H9 (cell line): Measurements from ENCODE around the gene GAREM1. TPM values are rescaled to one million over a fixed set of nuclear protein-coding genes. Genes with fewer than 3 reads are reported as not detected.
A peak's percentile ranks its signal among the peaks of the same experiment; 100 is the strongest.

ENCODE experiments used
- DNase-seq: peaks from one replicate; pipeline ENCODE4 v3.0.0-alpha.2; 2017
- H2AFZ ChIP-seq: one replicate; pipeline ENCODE4 v1.6.1; 2013; ENCODE audit warnings: mild to moderate bottlenecking, low read length, control low read depth, moderate library complexity
- H2AK5ac ChIP-seq: 2 replicates; pipeline ENCODE4 v1.6.1; 2013; ENCODE audit warnings: low read length, control low read depth, mixed read lengths; ENCODE audit not compliant: insufficient read length
- H2BK120ac ChIP-seq: one replicate; pipeline ENCODE4 v1.6.1; 2013; ENCODE audit warnings: low read depth, mild to moderate bottlenecking, low read length, control low read depth, inconsistent platforms; ENCODE audit not compliant: poor library complexity, severe bottlenecking
- H2BK12ac ChIP-seq: 2 replicates; pipeline ENCODE4 v1.6.1; 2013; ENCODE audit warnings: low read length, control low read depth, mixed read lengths, low read depth; ENCODE audit not compliant: insufficient read length
- H2BK15ac ChIP-seq: 2 replicates; pipeline ENCODE4 v1.6.1; 2013; ENCODE audit warnings: low read depth, low read length, control low read depth
- H2BK20ac ChIP-seq: one replicate; pipeline ENCODE4 v1.6.1; 2013; ENCODE audit warnings: low read depth, mild to moderate bottlenecking, low read length, control low read depth, inconsistent platforms; ENCODE audit not compliant: poor library complexity, severe bottlenecking
- H2BK5ac ChIP-seq: 2 replicates; pipeline ENCODE4 v1.6.1; 2013; ENCODE audit warnings: low read length, control low read depth, mixed read lengths; ENCODE audit not compliant: insufficient read length
- H3K14ac ChIP-seq: 2 replicates; pipeline ENCODE4 v1.6.1; 2013; ENCODE audit warnings: low read length, control low read depth; ENCODE audit not compliant: insufficient read depth
- H3K18ac ChIP-seq: 2 replicates; pipeline ENCODE4 v1.6.1; 2013; ENCODE audit warnings: low read depth, mild to moderate bottlenecking, mixed read lengths, low read length, control low read depth; ENCODE audit not compliant: insufficient read length
- H3K23ac ChIP-seq: 2 replicates; pipeline ENCODE4 v1.6.1; 2013; ENCODE audit warnings: low read length, control low read depth, mixed read lengths, low read depth; ENCODE audit not compliant: insufficient read length
- H3K23me2 ChIP-seq: 2 replicates; pipeline ENCODE4 v1.6.1; 2013; ENCODE audit warnings: low read depth, mild to moderate bottlenecking, mixed read lengths, low read length, control low read depth; ENCODE audit not compliant: insufficient read length, poor library complexity, severe bottlenecking
- H3K27ac ChIP-seq: 2 replicates; pipeline ENCODE4 v1.5.1; 2013; ENCODE audit warnings: low read length, control low read depth, mixed read lengths, low read depth; ENCODE audit not compliant: insufficient read length
- H3K27me3 ChIP-seq: 2 replicates; pipeline ENCODE4 v1.6.1; 2013; ENCODE audit warnings: low read length, control low read depth, inconsistent platforms; ENCODE audit not compliant: insufficient read depth
- H3K4ac ChIP-seq: 2 replicates; pipeline ENCODE4 v1.6.1; 2013; ENCODE audit warnings: low read depth, mild to moderate bottlenecking, control low read depth, inconsistent platforms, low read length, moderate library complexity
- H3K4me1 ChIP-seq: 2 replicates; pipeline ENCODE4 v1.6.1; 2013; ENCODE audit warnings: low read length, control low read depth, inconsistent platforms; ENCODE audit not compliant: insufficient read depth
- H3K4me2 ChIP-seq: 2 replicates; pipeline ENCODE4 v1.6.1; 2013; ENCODE audit warnings: low read length, control low read depth, mixed read lengths; ENCODE audit not compliant: insufficient read length, insufficient read depth
- H3K56ac ChIP-seq: 2 replicates; pipeline ENCODE4 v1.6.1; 2013; ENCODE audit warnings: low read depth, mild to moderate bottlenecking, mixed read lengths, low read length, control low read depth; ENCODE audit not compliant: insufficient read length
- H3K79me1 ChIP-seq: 2 replicates; pipeline ENCODE4 v1.6.1; 2013; ENCODE audit warnings: low read depth, mild to moderate bottlenecking, moderate library complexity, low read length, control low read depth, inconsistent platforms; ENCODE audit not compliant: insufficient read depth, poor library complexity, severe bottlenecking
- H3K79me2 ChIP-seq: 2 replicates; pipeline ENCODE4 v1.6.1; 2013; ENCODE audit warnings: low read length, control low read depth, inconsistent platforms; ENCODE audit not compliant: insufficient read depth
- H3K9ac ChIP-seq: 2 replicates; pipeline ENCODE4 v1.6.1; 2013; ENCODE audit warnings: low read length, control low read depth, mixed read lengths; ENCODE audit not compliant: insufficient read length; ENCODE audit errors: extremely low read depth
- H3K9me3 ChIP-seq: one replicate; pipeline ENCODE4 v1.6.1; 2013; ENCODE audit warnings: low read depth, low read length, inconsistent platforms; ENCODE audit not compliant: control insufficient read depth
- H3T11ph ChIP-seq: one replicate; pipeline ENCODE4 v1.6.1; 2013; ENCODE audit warnings: mild to moderate bottlenecking, low read length, control low read depth, inconsistent platforms
- H4K20me1 ChIP-seq: one replicate; pipeline ENCODE4 v1.6.1; 2013; ENCODE audit not compliant: control insufficient read depth, insufficient read length, insufficient read depth
- H4K5ac ChIP-seq: 2 replicates; pipeline ENCODE4 v1.6.1; 2013; ENCODE audit warnings: low read depth, mild to moderate bottlenecking, mixed read lengths, low read length, control low read depth; ENCODE audit not compliant: insufficient read length
- H4K8ac ChIP-seq: replicated peaks from 2 replicates; pipeline ENCODE4 v1.6.1; 2013; ENCODE audit warnings: low read length, control low read depth, mixed read lengths, low read depth; ENCODE audit not compliant: insufficient read length
- H4K91ac ChIP-seq: 2 replicates; pipeline ENCODE4 v1.6.1; 2013; ENCODE audit warnings: low read depth, mild to moderate bottlenecking, moderate library complexity, mixed read lengths, low read length, control low read depth; ENCODE audit not compliant: insufficient read length
- H3K27ac Mint-ChIP-seq, 3 experiments: 2 replicates in 2 of 3; 3 replicates in 1 of 3; pipeline ENCODE4 v1.8.0; 2020 to 2021; ENCODE audit warnings: mixed read lengths in 3 of 3, mild to moderate bottlenecking in 1 of 3, moderate library complexity in 1 of 3
- H3K27me3 Mint-ChIP-seq: 2 replicates; pipeline ENCODE4 v1.8.0; 2021; ENCODE audit warnings: low read depth, mild to moderate bottlenecking, moderate library complexity, mixed read lengths
- H3K36me3 Mint-ChIP-seq, 3 experiments: 2 replicates in 2 of 3; 3 replicates in 1 of 3; pipeline ENCODE4 v1.8.0; 2020 to 2021; ENCODE audit warnings: low read depth in 3 of 3, mixed read lengths in 3 of 3; ENCODE audit not compliant: insufficient read depth in 1 of 3
- H3K4me1 Mint-ChIP-seq, 2 experiments: 2 replicates each; pipeline ENCODE4 v1.8.0; 2020; ENCODE audit warnings: mixed read lengths in 2 of 2
- H3K4me3 Mint-ChIP-seq, 2 experiments: 2 replicates in 1 of 2; 3 replicates in 1 of 2; pipeline ENCODE4 v1.8.0; 2020 to 2021; ENCODE audit warnings: mild to moderate bottlenecking in 2 of 2, mixed read lengths in 2 of 2, moderate library complexity in 1 of 2
- H3K9me3 Mint-ChIP-seq, 2 experiments: 2 replicates in 1 of 2; 3 replicates in 1 of 2; pipeline ENCODE4 v1.8.0; 2020; ENCODE audit warnings: mild to moderate bottlenecking in 2 of 2, mixed read lengths in 2 of 2, moderate library complexity in 1 of 2
- WGBS: extraction: QIAGEN DNeasy Blood & Tissue Kit; methylation state at CpG from one replicate; pipeline ENCODE4 v1.1.7; 2013; ENCODE audit warnings: missing lambda C conversion rate, low lambda C conversion rate, mixed read lengths; ENCODE audit not compliant: insufficient read length; ENCODE audit errors: extremely low coverage; 5-methylcytosine and 5-hydroxymethylcytosine counted together
- total RNA-seq: library from RNA; stranded (reverse); gene quantifications from 2 replicates; pipeline ENCODE4 v1.2.1, GENCODE V29; 2021
- TF ChIP-seq, protein P1 (sequence below): fragments of 200-600 bp; sonication (generic); conservative IDR thresholded peaks from 3 replicates; pipeline ENCODE4 v1.8.0; 2021; ENCODE audit warnings: antibody characterized with exemption, mild to moderate bottlenecking

GAREM1 gene
- total RNA-seq, 1 experiment from 2014 or later = 4.4 TPM

DNA sequence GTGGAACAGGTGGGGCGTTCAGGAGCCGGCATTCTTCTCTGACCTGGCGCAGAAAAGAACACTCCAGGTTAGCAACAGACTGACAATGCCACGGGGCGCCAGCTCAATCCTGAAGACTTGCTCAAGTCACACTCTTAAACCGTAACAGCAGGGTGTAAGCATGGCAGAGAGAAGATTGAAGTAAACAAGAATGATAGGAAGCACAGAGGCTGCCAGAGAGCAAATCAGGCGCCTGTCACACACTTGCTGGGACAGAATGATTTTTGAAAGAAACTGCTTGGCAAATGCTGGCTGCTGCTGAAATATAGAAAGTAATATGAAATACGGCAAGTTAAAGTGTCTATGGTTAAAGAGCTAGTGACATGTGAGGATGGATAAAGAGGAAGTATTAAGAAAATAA, 200.3 kb downstream of the GAREM1 start:
- H3K9ac ChIP-seq = no peak overlapping the region
- H3T11ph ChIP-seq = no peak overlapping the region
- H3K27ac Mint-ChIP-seq = peak overlapping the region in 1 of 3 experiments; percentile 46; a peak in 2 of 7 replicates
- H2AK5ac ChIP-seq = no peak overlapping the region
- no peak overlapping the region for H4K8ac ChIP-seq
- H2AFZ ChIP-seq = no peak overlapping the region
- H4K91ac ChIP-seq = no peak overlapping the region
- H3K79me1 ChIP-seq = no peaks in the 10 kb centered on the region
- no peak overlapping the region for H2BK20ac ChIP-seq
- no peaks in the 10 kb centered on the region for H3K9me3 ChIP-seq
- no CpG with 5 or more reads among the region's 8 CpGs for WGBS
- H3K4ac ChIP-seq = no peak overlapping the region
- H3K4me1 Mint-ChIP-seq = peaks cover 21% of the 10 kb centered on the region in 2 experiments
- no peak overlapping the region for H4K5ac ChIP-seq
- no peaks in the 10 kb centered on the region for H3K9me3 Mint-ChIP-seq
- no peak overlapping the region for H3K4me2 ChIP-seq
- H2BK5ac ChIP-seq = no peak overlapping the region
- H3K18ac ChIP-seq = no peak overlapping the region
- H2BK15ac ChIP-seq = no peak overlapping the region
- TF ChIP-seq, protein P1, sequence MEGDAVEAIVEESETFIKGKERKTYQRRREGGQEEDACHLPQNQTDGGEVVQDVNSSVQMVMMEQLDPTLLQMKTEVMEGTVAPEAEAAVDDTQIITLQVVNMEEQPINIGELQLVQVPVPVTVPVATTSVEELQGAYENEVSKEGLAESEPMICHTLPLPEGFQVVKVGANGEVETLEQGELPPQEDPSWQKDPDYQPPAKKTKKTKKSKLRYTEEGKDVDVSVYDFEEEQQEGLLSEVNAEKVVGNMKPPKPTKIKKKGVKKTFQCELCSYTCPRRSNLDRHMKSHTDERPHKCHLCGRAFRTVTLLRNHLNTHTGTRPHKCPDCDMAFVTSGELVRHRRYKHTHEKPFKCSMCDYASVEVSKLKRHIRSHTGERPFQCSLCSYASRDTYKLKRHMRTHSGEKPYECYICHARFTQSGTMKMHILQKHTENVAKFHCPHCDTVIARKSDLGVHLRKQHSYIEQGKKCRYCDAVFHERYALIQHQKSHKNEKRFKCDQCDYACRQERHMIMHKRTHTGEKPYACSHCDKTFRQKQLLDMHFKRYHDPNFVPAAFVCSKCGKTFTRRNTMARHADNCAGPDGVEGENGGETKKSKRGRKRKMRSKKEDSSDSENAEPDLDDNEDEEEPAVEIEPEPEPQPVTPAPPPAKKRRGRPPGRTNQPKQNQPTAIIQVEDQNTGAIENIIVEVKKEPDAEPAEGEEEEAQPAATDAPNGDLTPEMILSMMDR = no peak
- H3K79me2 ChIP-seq = no peaks in the 10 kb centered on the region
- no peaks in the 10 kb centered on the region for H3K4me1 ChIP-seq
- DNase-seq = no peak
- no peak overlapping the region for H2BK120ac ChIP-seq
- H3K36me3 Mint-ChIP-seq = peaks cover 0 to 14% (median 6%) of the 10 kb centered on the region in 3 experiments; a peak in 6 of 7 replicates
- H3K23ac ChIP-seq = no peak overlapping the region
- no peaks in the 10 kb centered on the region for H3K23me2 ChIP-seq
- H3K27me3 ChIP-seq = no peaks in the 10 kb centered on the region
- H3K14ac ChIP-seq = no peak overlapping the region
- no peak overlapping the region for H3K56ac ChIP-seq
- H4K20me1 ChIP-seq = no peaks in the 10 kb centered on the region
- H3K4me3 Mint-ChIP-seq = no peak overlapping the region
- no peak overlapping the region for H2BK12ac ChIP-seq
- H3K27ac ChIP-seq = no peak overlapping the region
- H3K27me3 Mint-ChIP-seq = no peaks in the 10 kb centered on the region
